Germinal center (tissue), 1 donor: ENCODE results near the gene ST8SIA1.
A peak's percentile ranks its signal among the peaks of the same experiment; 100 is the strongest.
"Not testable (repeated sequence)": the region's sequence is repeated elsewhere in the genome, so short reads cannot be mapped to it uniquely, and the experiment has no call there.

Source experiments
- DNase-seq: peaks from one replicate; pipeline ENCODE4 v3.0.0; 2012; ENCODE audit warnings: mixed read lengths, low spot score

Gene ST8SIA1

DNA sequence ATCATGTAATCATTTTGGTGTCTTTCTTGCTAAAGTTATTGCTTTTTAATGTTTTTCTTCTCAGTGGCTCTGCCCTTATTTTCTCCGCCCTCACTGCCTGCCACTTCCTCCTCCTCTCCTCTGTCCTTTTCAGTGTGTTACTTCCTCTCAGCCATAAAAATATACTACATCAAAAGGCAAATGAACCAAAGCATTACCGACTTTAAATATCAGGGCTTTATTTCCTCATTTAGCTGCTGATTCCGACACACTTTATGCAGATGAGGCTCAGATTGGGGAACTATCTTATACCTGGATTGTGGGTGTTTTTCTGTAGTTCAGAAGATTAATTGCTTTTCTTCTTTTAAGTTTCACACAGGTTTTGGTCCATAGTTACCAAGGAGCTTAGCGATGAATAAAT lies 170.4 kb downstream of the ST8SIA1 start:
- DNase-seq, result peak; percentile 55

DNA sequence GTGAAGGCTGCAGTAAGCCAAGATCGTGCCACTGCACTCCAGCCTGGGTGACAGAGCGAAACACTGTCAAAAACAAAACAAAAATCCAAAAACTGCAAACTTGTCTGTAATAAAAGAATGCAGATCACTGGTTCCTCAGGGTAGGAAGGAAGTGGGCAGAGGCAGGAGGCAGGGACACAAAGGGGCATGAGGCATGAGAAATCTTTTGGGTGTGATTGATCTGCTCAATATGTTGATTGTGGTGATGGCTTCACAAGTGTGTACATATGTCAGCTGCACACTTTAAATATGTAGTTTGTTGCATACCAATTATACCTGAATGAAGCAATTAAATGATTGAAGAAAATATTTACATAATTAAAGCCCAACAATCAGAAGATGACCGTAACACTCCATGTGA lies 170.9 kb downstream of the ST8SIA1 start:
- no peak for DNase-seq

GRCh38 chr12:22160396-22161003 lies 174.0 kb downstream of the ST8SIA1 start:
- DNase-seq, result no peak

DNA sequence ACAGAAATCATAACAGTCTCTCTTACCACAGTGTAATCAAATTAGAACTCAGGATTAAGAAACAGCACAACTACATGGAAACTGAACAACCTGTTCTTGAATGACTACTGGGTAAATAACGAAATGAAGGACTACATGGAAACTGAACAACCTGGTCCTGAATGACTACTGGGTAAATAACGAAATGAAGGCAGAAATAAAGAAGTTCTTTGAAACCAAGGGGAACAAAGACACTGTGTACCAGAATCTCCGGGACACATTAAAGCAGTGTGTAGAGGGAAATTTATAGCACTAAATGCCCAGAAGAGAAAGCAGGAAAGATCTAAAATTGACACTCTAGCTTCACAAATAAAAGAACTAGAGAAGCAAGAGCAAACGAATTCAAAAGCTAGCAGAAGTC lies 185.2 kb downstream of the ST8SIA1 start:
- not testable (repeated sequence) for DNase-seq

DNA sequence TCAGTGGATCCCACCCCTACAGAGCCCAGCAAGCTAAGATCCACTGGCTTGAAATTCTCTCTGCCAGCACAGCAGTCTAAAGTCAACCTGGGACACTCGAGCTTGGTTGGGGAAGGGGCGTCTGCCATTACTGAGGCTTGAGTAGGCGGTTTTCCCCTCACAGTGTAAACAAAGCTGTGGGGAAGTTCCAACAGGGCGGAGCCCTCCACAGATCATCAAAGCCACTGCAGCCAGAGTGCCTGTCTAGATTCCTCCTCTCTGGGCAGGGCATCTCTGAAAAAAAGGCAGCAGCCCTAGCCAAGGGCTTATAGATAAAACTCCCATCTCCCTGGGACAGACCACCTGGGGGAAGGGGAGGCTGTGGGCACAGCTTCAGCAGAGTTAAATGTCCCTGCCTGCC lies 187.8 kb downstream of the ST8SIA1 start:
- not testable (repeated sequence) for DNase-seq
